ENCODE measurements around the gene CER1.

DNA sequence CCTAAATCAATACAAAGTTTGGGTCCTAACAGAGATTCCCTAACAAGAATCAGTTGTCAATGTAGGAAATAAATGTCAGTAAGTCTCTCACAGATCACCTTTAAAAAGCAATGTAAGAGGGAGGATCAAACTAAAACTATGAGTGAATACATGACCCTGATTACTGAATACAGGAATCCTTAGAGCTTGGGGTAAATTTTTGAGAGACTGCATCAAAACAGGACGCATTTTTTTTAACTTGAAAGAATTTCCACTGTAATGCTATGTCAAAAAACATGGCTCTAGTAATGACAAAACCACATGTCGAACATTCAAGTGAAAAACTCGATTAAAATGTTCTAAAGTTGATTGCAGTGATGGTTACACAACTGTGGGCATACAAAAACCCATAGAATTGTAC lies 51.2 kb downstream of the CER1 start:
- TF ChIP-seq, protein P1, sequence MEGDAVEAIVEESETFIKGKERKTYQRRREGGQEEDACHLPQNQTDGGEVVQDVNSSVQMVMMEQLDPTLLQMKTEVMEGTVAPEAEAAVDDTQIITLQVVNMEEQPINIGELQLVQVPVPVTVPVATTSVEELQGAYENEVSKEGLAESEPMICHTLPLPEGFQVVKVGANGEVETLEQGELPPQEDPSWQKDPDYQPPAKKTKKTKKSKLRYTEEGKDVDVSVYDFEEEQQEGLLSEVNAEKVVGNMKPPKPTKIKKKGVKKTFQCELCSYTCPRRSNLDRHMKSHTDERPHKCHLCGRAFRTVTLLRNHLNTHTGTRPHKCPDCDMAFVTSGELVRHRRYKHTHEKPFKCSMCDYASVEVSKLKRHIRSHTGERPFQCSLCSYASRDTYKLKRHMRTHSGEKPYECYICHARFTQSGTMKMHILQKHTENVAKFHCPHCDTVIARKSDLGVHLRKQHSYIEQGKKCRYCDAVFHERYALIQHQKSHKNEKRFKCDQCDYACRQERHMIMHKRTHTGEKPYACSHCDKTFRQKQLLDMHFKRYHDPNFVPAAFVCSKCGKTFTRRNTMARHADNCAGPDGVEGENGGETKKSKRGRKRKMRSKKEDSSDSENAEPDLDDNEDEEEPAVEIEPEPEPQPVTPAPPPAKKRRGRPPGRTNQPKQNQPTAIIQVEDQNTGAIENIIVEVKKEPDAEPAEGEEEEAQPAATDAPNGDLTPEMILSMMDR (IDR thresholded peaks at IDR 0.05; ENCODE audit: poor library complexity), result no peak
- no peak for TF ChIP-seq EZH2 (IDR thresholded peaks at IDR 0.05; ENCODE audit: borderline replicate concordance)

All from hepatocyte (in vitro differentiated cells).